Central memory CD4-positive, alpha-beta T cell (primary cell): ENCODE results near the gene C2CD4A.

Source experiments
- DNase-seq: peaks from one replicate; pipeline ENCODE4 v3.0.0; 2022

C2CD4A gene

GRCh38 chr15:62104401-62104800 lies 37.6 kb downstream of the C2CD4A start:
- no peak for DNase-seq

- no peak for DNase-seq
Observed at GRCh38 chr15:62104846-62105245, 38.1 kb downstream of the C2CD4A start.

GRCh38 chr15:62105266-62105665 lies 38.5 kb downstream of the C2CD4A start:
- DNase-seq = no peak

DNA sequence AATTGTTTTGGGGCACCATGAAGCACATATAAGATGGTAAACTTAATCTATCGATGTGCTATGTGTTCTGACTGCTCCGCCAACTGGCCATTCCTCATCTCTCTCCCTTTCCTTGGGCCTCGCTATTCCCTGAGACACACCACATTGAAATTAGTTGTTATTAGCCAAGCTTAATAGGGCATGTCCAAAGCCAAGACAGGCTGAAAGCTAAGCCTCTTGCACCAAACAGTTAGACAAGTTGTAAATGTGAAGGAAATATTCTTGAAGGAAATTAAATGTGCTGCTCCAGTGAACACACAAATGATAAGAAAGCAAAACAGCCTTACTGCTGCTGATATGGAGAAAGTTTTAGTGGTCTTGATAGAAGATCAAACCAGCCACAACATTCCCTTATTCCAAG lies 39.3 kb downstream of the C2CD4A start:
- DNase-seq = no peak

- no peak for DNase-seq
Observed at GRCh38 chr15:62107571-62108121, 40.9 kb downstream of the C2CD4A start.

DNA sequence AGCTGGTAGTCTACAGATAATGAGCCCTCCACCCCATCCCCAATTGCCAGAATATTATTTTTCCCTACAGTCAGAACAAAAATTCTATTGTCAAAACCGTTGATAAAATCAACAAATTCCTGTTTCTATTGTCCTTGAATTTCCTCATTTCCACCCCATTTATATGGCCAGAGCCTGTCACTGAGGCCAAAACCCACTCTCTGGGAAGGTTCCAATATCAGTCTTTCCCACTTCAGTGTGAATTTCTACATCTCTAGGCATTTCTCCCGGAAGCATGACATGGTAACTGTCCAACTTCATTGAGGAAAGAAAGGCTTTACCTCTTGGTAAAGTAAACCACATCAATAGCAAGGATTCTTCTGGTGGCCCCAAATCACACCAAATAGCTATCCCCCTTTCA lies 41.6 kb downstream of the C2CD4A start:
- no peak for DNase-seq

DNA sequence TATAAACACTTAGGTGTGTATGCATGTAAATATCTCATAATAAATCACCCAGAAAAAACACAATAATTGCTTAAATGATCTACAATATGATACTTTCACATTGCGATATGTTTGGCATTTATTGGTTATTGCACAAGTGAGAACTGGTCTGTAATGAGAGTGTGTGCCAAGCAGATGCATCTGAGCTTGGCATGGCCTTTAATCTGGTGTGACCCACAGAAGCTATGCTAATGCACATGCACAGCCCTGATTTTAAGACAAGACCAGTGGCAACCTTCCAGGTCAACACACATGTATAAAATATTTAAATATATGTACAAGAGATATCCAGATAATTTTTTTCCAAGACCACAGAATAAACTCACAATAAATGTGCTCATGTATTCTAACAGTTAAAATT lies 42.7 kb downstream of the C2CD4A start:
- DNase-seq = no peak

DNA sequence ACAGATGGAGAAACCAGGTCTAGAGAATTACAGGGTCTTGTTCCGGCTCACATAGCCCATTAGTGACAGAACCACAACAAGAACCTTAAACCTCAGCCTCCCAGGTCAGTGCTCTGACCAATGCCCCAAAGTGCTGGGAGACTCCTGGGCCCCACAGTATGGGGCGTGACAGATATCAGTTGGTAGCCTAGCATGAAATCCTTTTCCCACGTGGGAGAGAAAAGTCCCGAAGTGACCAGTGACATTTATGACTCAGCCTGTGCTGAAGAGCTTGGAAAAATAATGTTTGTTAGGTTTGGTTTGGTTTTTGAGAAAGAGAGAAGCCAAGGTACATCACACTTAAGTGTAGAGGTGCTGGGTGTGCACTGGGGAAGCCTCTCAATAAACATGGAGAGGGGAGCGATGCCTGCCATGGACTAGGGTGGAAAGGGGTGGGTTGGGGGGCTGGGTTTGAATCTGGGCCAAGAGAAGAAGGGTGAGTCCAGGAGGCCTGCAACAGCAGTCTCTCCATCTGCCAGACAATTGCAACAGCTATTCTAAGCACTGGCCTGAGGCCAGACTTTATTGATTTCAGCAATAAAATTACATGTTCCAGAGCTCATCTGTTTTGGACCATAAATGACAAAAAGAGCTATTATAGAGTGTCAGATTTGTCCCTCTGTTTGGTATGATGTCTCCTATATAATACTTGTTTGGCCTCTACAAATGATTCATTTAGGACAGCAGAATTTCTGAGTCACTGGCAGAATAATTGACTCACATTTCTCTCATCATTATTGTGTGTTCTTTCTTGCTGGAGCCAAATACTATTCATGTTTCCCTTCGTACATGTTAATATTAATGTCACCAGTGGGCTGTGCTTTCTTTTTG lies 43.4 kb downstream of the C2CD4A start:
- no peak for DNase-seq

DNA sequence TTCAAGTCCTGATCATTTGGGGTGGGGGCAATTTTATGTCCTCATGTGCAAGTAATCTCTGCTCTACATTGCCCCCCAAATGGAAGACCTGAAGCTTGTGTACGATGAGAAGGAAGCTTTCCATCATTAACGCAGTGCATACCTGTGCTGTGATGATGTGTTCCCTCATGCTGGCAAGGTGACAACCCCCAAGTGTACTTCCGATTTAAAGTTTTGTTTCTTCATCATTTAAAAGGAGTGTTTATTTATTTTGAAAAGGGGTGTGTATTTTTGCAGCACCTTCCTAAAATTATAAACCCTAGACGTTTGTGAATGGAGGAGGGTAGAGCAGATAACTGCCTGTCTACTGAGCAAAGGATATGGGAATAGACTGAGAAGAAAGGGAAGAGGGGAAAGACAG lies 45.3 kb downstream of the C2CD4A start:
- no peak for DNase-seq

GRCh38 chr15:62112616-62113593 lies 46.1 kb downstream of the C2CD4A start:
- no peak for DNase-seq

DNA sequence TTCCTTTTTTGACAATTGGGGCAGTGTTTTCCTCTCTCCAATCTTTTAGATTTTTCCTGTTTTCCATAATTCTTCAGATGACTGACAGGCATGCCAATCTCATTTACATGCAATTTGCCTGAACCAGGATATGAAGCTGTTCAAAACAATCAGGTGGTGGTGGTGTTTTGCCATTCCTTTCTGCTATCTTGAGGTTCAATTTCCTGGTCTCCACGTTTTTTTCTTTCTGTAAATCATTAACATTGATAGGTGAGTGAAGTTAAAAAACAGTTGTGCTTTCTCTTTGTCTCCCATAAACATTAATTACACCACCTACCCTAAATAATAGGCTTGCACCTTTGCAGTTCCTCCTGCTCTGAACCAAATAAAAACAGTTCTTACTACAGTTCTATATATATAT lies 49.1 kb downstream of the C2CD4A start:
- no peak for DNase-seq

DNA sequence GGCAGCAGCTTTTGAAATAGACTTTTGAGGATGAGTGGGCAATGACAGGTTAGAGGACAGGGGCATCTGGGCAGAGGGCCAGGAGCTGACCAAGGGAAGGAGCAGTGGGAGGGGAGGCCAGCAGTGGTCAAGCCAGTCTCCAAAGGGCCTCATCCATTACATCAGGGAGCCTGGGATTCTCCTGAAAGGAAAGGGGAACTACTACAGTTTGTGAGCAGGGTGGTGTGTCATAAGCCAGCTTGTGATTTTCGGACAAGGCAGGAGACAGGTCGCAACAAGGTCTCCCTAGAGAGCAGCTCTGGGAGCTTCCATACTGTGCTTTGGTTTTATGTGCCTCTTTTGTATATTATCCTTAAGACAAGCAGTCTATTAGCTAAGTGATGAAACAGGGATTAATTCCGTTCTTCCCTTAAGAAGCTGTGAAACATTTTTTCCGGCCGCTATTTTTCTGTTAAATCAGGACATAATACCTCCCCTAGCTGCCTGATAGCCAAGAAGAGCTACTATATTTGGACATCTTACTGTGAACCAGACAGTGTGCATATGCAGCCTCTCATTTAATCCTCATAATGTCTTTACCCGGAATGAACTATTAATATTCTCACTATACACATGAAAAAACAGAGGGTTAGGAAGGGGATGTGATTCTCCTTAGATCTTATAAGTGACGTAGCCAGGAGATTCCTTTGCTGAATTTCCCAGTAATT lies 51.9 kb downstream of the C2CD4A start:
- no peak for DNase-seq

GRCh38 chr15:62119227-62119864 lies 52.6 kb downstream of the C2CD4A start:
- DNase-seq = peak; percentile 31

DNA sequence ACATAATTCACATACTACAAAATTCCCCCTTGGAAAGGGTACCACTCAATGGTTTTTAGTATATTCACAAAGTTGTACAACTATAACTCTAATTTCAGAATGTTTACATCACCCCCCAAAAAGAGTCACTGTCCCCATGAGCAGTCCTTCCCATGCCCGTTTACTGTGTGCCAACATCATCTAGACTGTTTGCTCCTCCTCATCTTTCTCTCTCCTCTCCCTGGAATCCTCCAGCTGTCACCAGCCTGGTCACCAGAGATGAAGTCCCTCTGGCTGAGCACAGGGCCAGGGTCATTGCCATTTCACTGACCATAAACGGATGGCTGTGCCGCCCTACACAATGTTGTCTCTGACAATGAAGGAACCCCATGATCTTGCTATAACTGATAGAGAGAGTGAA lies 53.1 kb downstream of the C2CD4A start:
- DNase-seq = no peak
